ENCODE measurements around the gene CFAP61. TPM values are rescaled to one million over a fixed set of nuclear protein-coding genes. Genes with fewer than 3 reads are reported as not detected.

CFAP61 gene
- total and polyA plus RNA-seq, 9 of the 15 experiments (the other 6 are each of a cell fraction or from before 2014, with no cell fraction given): 0.11 TPM; not detected in 8

DNA sequence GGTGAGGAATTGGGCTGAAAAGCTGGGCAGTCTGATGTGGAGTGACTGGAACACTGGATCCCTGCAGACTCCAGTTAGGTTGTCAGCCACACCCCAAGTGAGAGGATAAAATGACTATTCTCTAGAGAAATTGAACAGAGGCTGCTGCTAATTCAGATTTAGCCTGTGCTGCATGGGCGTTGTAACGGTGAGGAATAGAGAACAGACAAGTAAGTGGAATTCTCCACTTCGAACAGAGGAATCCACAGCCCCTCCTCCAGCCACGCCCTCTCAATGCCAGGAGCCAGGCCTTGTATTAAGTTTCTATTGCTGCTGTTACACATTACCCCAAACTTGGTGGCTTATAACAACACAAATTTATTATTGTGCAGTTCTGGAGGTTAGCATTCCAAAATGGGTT lies 109.3 kb downstream of the CFAP61 start:
- Histone ChIP-seq H3K9me1 (ENCODE audit: control insufficient read depth, insufficient read depth, low read length) (no peaks in the 10 kb centered on the region), H3K27ac (ENCODE audit: extremely low read depth, low read depth, low read length) (no peak overlapping the region), H3K9me3 (replicated peaks; ENCODE audit: control insufficient read depth, insufficient read depth, low read depth, low read length) (no peaks in the 10 kb centered on the region), H3K4me1 (replicated peaks in 1 of 2; ENCODE audit: control insufficient read depth in 2 of 2, insufficient read depth in 2 of 2, low read length in 2 of 2) (no peaks in the 10 kb centered on the region), H3K4me3 (no peak overlapping the region), H2AFZ (ENCODE audit: low read depth, low read length) (no peak overlapping the region), H3K9ac (ENCODE audit: insufficient read depth in 1 of 2, low read depth in 2 of 2, low read length in 2 of 2) (no peak overlapping the region), H3K27me3 (ENCODE audit: control insufficient read depth in 2 of 2, insufficient read depth in 2 of 2, low read length in 2 of 2) (no peaks in the 10 kb centered on the region), H4K20me1 (replicated peaks; ENCODE audit: control insufficient read depth, insufficient read depth, low read length) (no peaks in the 10 kb centered on the region), H3K4me2 (ENCODE audit: insufficient read depth, low read length) (no peak overlapping the region), H3K36me3 (ENCODE audit: control insufficient read depth, insufficient read depth, low read length) (no peaks in the 10 kb centered on the region), H3K79me2 (ENCODE audit: control insufficient read depth, insufficient read depth, low read length) (no peaks in the 10 kb centered on the region)
- no TSS peak for BruUV-seq (replicated peaks)
- FAIRE-seq: no peak
- in situ Hi-C loops (cut with MboI) (no loop called here), intact Hi-C loops (cut with micrococcal nuclease) (no loop called here)
- CTCF ChIA-PET (ENCODE audit: low intra/inter-chr PET ratio): no interaction called here
- no peak for DNase-seq (ENCODE audit: extremely low read depth in 1 of 4, low spot score in 3 of 4)
- POLR2A ChIA-PET: no interaction called here
- WGBS (ENCODE audit: insufficient coverage, low coverage, missing lambda C conversion rate): 0% methylated on average over 2 of the region's 4 CpGs
- ATAC-seq: no peak
- TF ChIP-seq MED1 (CRISPR knock-in tag; IDR thresholded peaks at IDR 0.05; ENCODE audit: borderline replicate concordance): no peak
- TF ChIP-seq, protein P1, sequence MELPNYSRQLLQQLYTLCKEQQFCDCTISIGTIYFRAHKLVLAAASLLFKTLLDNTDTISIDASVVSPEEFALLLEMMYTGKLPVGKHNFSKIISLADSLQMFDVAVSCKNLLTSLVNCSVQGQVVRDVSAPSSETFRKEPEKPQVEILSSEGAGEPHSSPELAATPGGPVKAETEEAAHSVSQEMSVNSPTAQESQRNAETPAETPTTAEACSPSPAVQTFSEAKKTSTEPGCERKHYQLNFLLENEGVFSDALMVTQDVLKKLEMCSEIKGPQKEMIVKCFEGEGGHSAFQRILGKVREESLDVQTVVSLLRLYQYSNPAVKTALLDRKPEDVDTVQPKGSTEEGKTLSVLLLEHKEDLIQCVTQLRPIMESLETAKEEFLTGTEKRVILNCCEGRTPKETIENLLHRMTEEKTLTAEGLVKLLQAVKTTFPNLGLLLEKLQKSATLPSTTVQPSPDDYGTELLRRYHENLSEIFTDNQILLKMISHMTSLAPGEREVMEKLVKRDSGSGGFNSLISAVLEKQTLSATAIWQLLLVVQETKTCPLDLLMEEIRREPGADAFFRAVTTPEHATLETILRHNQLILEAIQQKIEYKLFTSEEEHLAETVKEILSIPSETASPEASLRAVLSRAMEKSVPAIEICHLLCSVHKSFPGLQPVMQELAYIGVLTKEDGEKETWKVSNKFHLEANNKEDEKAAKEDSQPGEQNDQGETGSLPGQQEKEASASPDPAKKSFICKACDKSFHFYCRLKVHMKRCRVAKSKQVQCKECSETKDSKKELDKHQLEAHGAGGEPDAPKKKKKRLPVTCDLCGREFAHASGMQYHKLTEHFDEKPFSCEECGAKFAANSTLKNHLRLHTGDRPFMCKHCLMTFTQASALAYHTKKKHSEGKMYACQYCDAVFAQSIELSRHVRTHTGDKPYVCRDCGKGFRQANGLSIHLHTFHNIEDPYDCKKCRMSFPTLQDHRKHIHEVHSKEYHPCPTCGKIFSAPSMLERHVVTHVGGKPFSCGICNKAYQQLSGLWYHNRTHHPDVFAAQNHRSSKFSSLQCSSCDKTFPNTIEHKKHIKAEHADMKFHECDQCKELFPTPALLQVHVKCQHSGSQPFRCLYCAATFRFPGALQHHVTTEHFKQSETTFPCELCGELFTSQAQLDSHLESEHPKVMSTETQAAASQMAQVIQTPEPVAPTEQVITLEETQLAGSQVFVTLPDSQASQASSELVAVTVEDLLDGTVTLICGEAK (IDR thresholded peaks at IDR 0.05): no peak
- TF ChIP-seq, protein P1 (CRISPR knock-in tag; IDR thresholded peaks at IDR 0.05): no peak
- TF ChIP-seq, protein P2, sequence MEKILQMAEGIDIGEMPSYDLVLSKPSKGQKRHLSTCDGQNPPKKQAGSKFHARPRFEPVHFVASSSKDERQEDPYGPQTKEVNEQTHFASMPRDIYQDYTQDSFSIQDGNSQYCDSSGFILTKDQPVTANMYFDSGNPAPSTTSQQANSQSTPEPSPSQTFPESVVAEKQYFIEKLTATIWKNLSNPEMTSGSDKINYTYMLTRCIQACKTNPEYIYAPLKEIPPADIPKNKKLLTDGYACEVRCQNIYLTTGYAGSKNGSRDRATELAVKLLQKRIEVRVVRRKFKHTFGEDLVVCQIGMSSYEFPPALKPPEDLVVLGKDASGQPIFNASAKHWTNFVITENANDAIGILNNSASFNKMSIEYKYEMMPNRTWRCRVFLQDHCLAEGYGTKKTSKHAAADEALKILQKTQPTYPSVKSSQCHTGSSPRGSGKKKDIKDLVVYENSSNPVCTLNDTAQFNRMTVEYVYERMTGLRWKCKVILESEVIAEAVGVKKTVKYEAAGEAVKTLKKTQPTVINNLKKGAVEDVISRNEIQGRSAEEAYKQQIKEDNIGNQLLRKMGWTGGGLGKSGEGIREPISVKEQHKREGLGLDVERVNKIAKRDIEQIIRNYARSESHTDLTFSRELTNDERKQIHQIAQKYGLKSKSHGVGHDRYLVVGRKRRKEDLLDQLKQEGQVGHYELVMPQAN (IDR thresholded peaks at IDR 0.05; ENCODE audit: borderline replicate concordance): no peak
- TF ChIP-seq SRF (CRISPR knock-in tag; IDR thresholded peaks at IDR 0.05): no peak
